ENCODE data around the gene ANKH.
A peak's percentile ranks its signal among the peaks of the same experiment; 100 is the strongest.

ANKH gene

GRCh38 chr5:14669975-14670374 lies 201.6 kb downstream of the ANKH start:
- no peak overlapping the region for H3K9ac ChIP-seq (ENCODE audit: low read depth, low read length)
- H3K27me3 ChIP-seq (ENCODE audit: insufficient read depth, low read length): peaks cover 14% of the 10 kb centered on the region
- H3K9me3 ChIP-seq (ENCODE audit: insufficient read depth, low read depth, low read length): no peaks in the 10 kb centered on the region
- no peak overlapping the region for H3K4me3 ChIP-seq (ENCODE audit: low read length)
- H3K4me1 ChIP-seq (ENCODE audit: insufficient read depth, low read length): peaks cover 29% of the 10 kb centered on the region
- no peak overlapping the region for H3K27ac ChIP-seq (ENCODE audit: low read length)
- H3K36me3 ChIP-seq (ENCODE audit: insufficient read depth, low read depth, low read length): peaks cover 4% of the 10 kb centered on the region; the same call in 1 of the 2 replicates

- H3K9ac ChIP-seq (ENCODE audit: low read depth, low read length): no peak overlapping the region
- H3K36me3 ChIP-seq (ENCODE audit: insufficient read depth, low read depth, low read length): peaks cover 4% of the 10 kb centered on the region; the same call in 1 of the 2 replicates
- no peaks in the 10 kb centered on the region for H3K9me3 ChIP-seq (ENCODE audit: insufficient read depth, low read depth, low read length)
- peaks cover 15% of the 10 kb centered on the region for H3K27me3 ChIP-seq (ENCODE audit: insufficient read depth, low read length)
- H3K4me1 ChIP-seq (ENCODE audit: insufficient read depth, low read length): peaks cover 29% of the 10 kb centered on the region
- H3K4me3 ChIP-seq (ENCODE audit: low read length): no peak overlapping the region
- no peak overlapping the region for H3K27ac ChIP-seq (ENCODE audit: low read length)
Observed at GRCh38 chr5:14669415-14669814, 202.2 kb downstream of the ANKH start.

GRCh38 chr5:14668181-14668591 lies 203.4 kb downstream of the ANKH start:
- H3K4me3 ChIP-seq (ENCODE audit: low read length): no peak overlapping the region
- H3K27me3 ChIP-seq (ENCODE audit: insufficient read depth, low read length): peaks cover 23% of the 10 kb centered on the region
- H3K9ac ChIP-seq (ENCODE audit: low read depth, low read length): no peak overlapping the region
- no peaks in the 10 kb centered on the region for H3K9me3 ChIP-seq (ENCODE audit: insufficient read depth, low read depth, low read length)
- peaks cover 18% of the 10 kb centered on the region for H3K4me1 ChIP-seq (ENCODE audit: insufficient read depth, low read length)
- no peak overlapping the region for H3K27ac ChIP-seq (ENCODE audit: low read length)
- H3K36me3 ChIP-seq (ENCODE audit: insufficient read depth, low read depth, low read length): peaks cover 4% of the 10 kb centered on the region; the same call in 1 of the 2 replicates

GRCh38 chr5:14667770-14668169 lies 203.8 kb downstream of the ANKH start:
- H3K27ac ChIP-seq (ENCODE audit: low read length): no peak overlapping the region
- peaks cover 27% of the 10 kb centered on the region for H3K27me3 ChIP-seq (ENCODE audit: insufficient read depth, low read length)
- peaks cover 4% of the 10 kb centered on the region; the same call in 1 of the 2 replicates for H3K36me3 ChIP-seq (ENCODE audit: insufficient read depth, low read depth, low read length)
- H3K4me1 ChIP-seq (ENCODE audit: insufficient read depth, low read length): peaks cover 14% of the 10 kb centered on the region
- no peak overlapping the region for H3K9ac ChIP-seq (ENCODE audit: low read depth, low read length)
- H3K4me3 ChIP-seq (ENCODE audit: low read length): no peak overlapping the region
- H3K9me3 ChIP-seq (ENCODE audit: insufficient read depth, low read depth, low read length): no peaks in the 10 kb centered on the region

GRCh38 chr5:14667290-14667689 lies 204.3 kb downstream of the ANKH start:
- peaks cover 12% of the 10 kb centered on the region for H3K4me1 ChIP-seq (ENCODE audit: insufficient read depth, low read length)
- H3K27ac ChIP-seq (ENCODE audit: low read length): no peak overlapping the region
- H3K36me3 ChIP-seq (ENCODE audit: insufficient read depth, low read depth, low read length): peaks cover 4% of the 10 kb centered on the region; the same call in 1 of the 2 replicates
- no peak overlapping the region for H3K4me3 ChIP-seq (ENCODE audit: low read length)
- peaks cover 30% of the 10 kb centered on the region for H3K27me3 ChIP-seq (ENCODE audit: insufficient read depth, low read length)
- H3K9me3 ChIP-seq (ENCODE audit: insufficient read depth, low read depth, low read length): no peaks in the 10 kb centered on the region
- no peak overlapping the region for H3K9ac ChIP-seq (ENCODE audit: low read depth, low read length)

GRCh38 chr5:14666357-14666756 lies 205.2 kb downstream of the ANKH start:
- peaks cover 4% of the 10 kb centered on the region; the same call in 1 of the 2 replicates for H3K36me3 ChIP-seq (ENCODE audit: insufficient read depth, low read depth, low read length)
- H3K4me1 ChIP-seq (ENCODE audit: insufficient read depth, low read length): peaks cover 12% of the 10 kb centered on the region
- no peak overlapping the region for H3K27ac ChIP-seq (ENCODE audit: low read length)

GRCh38 chr5:14665949-14666348 lies 205.6 kb downstream of the ANKH start:
- no peaks in the 10 kb centered on the region for H3K9me3 ChIP-seq (ENCODE audit: insufficient read depth, low read depth, low read length)
- H3K27me3 ChIP-seq (ENCODE audit: insufficient read depth, low read length): peaks cover 30% of the 10 kb centered on the region
- H3K27ac ChIP-seq (ENCODE audit: low read length): no peak overlapping the region
- peaks cover 11% of the 10 kb centered on the region for H3K4me1 ChIP-seq (ENCODE audit: insufficient read depth, low read length)
- no peak overlapping the region for H3K9ac ChIP-seq (ENCODE audit: low read depth, low read length)
- H3K4me3 ChIP-seq (ENCODE audit: low read length): peak overlapping the region; percentile 80
- H3K36me3 ChIP-seq (ENCODE audit: insufficient read depth, low read depth, low read length): peaks cover 4% of the 10 kb centered on the region; the same call in 1 of the 2 replicates

More at GRCh38 chr5:14666357-14666756, 205.2 kb downstream of the ANKH start:
- H3K4me3 ChIP-seq (ENCODE audit: low read length): no peak overlapping the region
- peaks cover 30% of the 10 kb centered on the region for H3K27me3 ChIP-seq (ENCODE audit: insufficient read depth, low read length)
- no peaks in the 10 kb centered on the region for H3K9me3 ChIP-seq (ENCODE audit: insufficient read depth, low read depth, low read length)
- H3K9ac ChIP-seq (ENCODE audit: low read depth, low read length): no peak overlapping the region

GRCh38 chr5:14665101-14665822 lies 206.3 kb downstream of the ANKH start:
- no peaks in the 10 kb centered on the region for H3K9me3 ChIP-seq (ENCODE audit: insufficient read depth, low read depth, low read length)
- H3K36me3 ChIP-seq (ENCODE audit: insufficient read depth, low read depth, low read length): peaks cover 4% of the 10 kb centered on the region; the same call in 1 of the 2 replicates
- H3K27me3 ChIP-seq (ENCODE audit: insufficient read depth, low read length): peaks cover 30% of the 10 kb centered on the region
- H3K27ac ChIP-seq (ENCODE audit: low read length): no peak overlapping the region
- peaks cover 9% of the 10 kb centered on the region for H3K4me1 ChIP-seq (ENCODE audit: insufficient read depth, low read length)
- peak overlapping the region; percentile 58; the same call in 1 of the 2 replicates for H3K9ac ChIP-seq (ENCODE audit: low read depth, low read length)
- peak overlapping the region; percentile 80 for H3K4me3 ChIP-seq (ENCODE audit: low read length)

- H3K4me3 ChIP-seq (ENCODE audit: low read length): peak within 1 kb of the TSS; percentile 80
- H3K36me3 ChIP-seq (ENCODE audit: insufficient read depth, low read depth, low read length): peaks cover 4% of the 10 kb centered on the region; the same call in 1 of the 2 replicates
- no peaks in the 10 kb centered on the region for H3K9me3 ChIP-seq (ENCODE audit: insufficient read depth, low read depth, low read length)
- H3K4me1 ChIP-seq (ENCODE audit: insufficient read depth, low read length): peaks cover 9% of the 10 kb centered on the region
- H3K27me3 ChIP-seq (ENCODE audit: insufficient read depth, low read length): peaks cover 30% of the 10 kb centered on the region
- H3K27ac ChIP-seq (ENCODE audit: low read length): no peak within 1 kb of the TSS
- peak within 1 kb of the TSS; percentile 76 for H3K9ac ChIP-seq (ENCODE audit: low read depth, low read length)
Observed at GRCh38 chr5:14664270-14665100, 207.1 kb downstream of the ANKH start, which contains the start of gene OTULIN. Gene OTULIN, plus strand, starts transcription at chr5:14664718. Its CDS starts 108 bp downstream, at chr5:14664826.

- Histone ChIP-seq H3K9me3 (ENCODE audit: insufficient read depth, low read depth, low read length) (no peaks in the 10 kb centered on the region), H3K9ac (ENCODE audit: low read depth, low read length) (peak overlapping the region; percentile 76), H3K4me1 (ENCODE audit: insufficient read depth, low read length) (peaks cover 9% of the 10 kb centered on the region), H3K27ac (ENCODE audit: low read length) (no peak overlapping the region), H3K27me3 (ENCODE audit: insufficient read depth, low read length) (peaks cover 30% of the 10 kb centered on the region), H3K4me3 (ENCODE audit: low read length) (peak overlapping the region; percentile 80), H3K36me3 (ENCODE audit: insufficient read depth, low read depth, low read length) (peaks cover 4% of the 10 kb centered on the region; the same call in 1 of the 2 replicates)
Observed at GRCh38 chr5:14663734-14664269, 207.8 kb downstream of the ANKH start.

GRCh38 chr5:14662721-14663260 lies 208.8 kb downstream of the ANKH start:
- H3K4me3 ChIP-seq (ENCODE audit: low read length): no peak overlapping the region
- H3K4me1 ChIP-seq (ENCODE audit: insufficient read depth, low read length): peaks cover 9% of the 10 kb centered on the region
- H3K27me3 ChIP-seq (ENCODE audit: insufficient read depth, low read length): peaks cover 30% of the 10 kb centered on the region
- no peaks in the 10 kb centered on the region for H3K9me3 ChIP-seq (ENCODE audit: insufficient read depth, low read depth, low read length)
- no peaks in the 10 kb centered on the region for H3K36me3 ChIP-seq (ENCODE audit: insufficient read depth, low read depth, low read length)
- no peak overlapping the region for H3K27ac ChIP-seq (ENCODE audit: low read length)
- H3K9ac ChIP-seq (ENCODE audit: low read depth, low read length): no peak overlapping the region
